Raji (cell line): ENCODE results near the gene ERCC2.

Experiments
- POLR2A ChIP-seq: IDR thresholded peaks from 2 replicates; pipeline ENCODE4 v1.6.1; 2011; ENCODE audit warnings: low read depth, low read length, control low read depth; ENCODE audit not compliant: insufficient read depth

The ERCC2 gene

DNA sequence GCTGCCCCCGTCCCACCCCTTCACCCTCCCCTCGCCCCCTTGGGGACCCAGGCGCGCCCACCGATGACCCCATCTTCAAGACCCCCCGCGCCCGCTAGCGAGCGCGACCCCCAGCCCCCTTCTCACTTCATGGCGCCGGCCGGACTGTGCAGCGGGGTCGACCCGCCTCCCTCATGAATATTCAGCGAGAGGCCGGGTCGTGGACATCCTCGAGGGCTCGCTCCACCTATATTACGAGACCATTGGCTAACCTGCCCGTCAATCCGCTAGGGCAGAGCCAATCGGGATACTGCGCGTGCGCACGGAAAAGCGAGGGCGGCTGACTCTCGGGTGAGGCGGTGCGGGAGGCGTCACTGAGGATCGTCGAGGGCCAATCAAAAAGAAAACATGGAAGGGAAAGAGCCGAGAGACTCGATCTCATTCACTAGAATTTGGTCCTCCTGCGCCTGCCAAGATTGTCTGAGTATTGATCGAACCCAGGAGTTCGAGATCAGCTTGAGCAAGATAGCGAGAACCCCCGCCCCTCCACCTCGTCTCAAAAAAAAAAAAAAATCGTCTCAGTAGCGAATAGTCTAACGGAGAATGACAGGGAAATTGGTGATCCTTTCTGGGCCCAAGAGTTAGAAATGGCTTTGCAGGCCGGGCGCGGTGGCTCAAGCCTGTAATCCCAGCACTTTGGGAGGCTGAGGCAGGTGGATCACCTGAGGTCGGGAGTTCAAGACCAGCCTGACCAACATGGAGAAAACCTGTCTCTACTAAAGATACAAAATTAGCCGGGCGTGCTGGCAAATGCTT lies at the start of gene ERCC2:
Gene ERCC2, minus strand, starts transcription at position 164 of the 795 bp plus-strand sequence. Its CDS starts 33 bp downstream, at position 131.
- peak; percentile 71 for TF ChIP-seq POLR2A

DNA sequence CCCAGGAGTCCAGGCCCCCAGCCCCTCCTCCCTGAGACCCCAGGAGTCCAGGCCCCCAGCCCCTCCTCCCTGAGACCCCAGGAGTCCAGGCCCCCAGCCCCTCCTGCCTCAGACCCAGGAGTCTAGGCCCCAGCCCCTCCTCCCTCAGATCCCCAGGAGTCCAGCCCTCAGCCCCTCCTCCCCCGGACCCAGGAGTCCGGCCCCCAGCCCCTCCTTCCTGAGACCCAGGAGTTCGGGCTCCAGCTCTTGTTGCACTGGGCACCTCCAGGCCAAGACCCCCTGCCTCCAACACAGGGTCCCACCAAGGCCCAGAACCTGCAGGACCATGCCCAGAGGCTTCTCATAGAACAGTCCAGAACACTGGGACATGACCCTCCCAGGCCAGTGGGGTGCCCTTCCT lies 49.5 kb upstream of the ERCC2 start:
- TF ChIP-seq POLR2A = no peak

DNA sequence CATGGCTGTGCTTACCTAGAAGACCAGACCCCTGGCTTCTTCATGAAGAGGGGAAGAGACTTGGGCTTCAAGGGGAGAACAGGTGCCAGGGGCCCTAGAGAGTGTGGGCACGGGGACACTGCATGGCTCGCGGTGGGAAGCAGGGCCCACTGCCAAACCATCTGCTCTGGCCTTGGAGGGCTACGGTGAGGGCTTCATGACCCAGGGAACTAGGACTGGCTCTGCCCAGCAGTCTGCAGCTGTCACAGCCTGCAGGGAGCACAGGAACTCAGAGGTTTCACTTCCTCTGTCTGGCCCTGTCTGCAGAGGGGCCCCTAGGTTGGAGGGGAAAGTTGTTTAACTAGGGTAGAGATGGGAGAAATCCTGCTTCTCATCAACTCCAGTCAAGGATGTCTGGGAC lies 49.0 kb upstream of the ERCC2 start:
- 0 out of 2 replicates have a peak, but pooled peaks have one; percentile 33 for TF ChIP-seq POLR2A

DNA sequence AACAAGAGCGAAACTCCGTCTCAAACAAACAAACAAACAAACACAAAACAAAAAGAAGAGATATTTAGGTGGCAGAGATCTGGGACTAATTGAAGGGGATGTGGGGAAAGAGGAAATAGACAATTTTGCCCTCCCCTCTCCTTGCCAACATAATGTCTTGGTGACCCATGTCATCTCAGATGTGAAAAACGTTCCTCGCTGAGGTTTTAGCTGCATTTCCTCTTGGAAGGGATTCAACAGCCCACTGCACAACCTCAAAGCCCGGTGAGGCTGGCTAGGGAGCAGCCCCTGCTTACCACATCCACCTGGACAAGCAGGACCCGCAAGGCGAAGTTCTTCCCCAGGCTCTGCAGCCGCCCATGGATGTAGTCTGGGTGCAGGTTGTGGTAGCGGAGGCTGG lies 48.4 kb upstream of the ERCC2 start:
- no peak for TF ChIP-seq POLR2A

DNA sequence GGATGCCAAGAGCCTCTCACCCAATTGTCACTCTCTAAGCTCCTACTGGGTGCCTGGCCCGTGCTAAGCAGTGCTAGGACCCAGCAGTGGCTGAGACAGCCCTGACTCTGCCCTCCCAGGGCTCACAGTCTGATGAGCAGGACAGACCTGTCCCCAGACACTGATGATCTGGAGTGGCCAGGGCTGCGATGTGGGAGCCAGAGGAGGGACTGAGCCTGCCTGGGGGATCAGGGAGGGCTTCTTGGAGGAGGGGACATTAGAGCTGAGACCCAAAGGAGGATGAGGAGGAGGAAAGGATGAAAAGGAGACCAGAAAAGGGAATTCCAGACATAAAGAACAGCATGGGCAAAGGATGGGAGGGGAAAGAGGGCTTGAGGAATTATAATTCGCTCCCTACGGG lies 46.8 kb upstream of the ERCC2 start:
- TF ChIP-seq POLR2A = no peak

DNA sequence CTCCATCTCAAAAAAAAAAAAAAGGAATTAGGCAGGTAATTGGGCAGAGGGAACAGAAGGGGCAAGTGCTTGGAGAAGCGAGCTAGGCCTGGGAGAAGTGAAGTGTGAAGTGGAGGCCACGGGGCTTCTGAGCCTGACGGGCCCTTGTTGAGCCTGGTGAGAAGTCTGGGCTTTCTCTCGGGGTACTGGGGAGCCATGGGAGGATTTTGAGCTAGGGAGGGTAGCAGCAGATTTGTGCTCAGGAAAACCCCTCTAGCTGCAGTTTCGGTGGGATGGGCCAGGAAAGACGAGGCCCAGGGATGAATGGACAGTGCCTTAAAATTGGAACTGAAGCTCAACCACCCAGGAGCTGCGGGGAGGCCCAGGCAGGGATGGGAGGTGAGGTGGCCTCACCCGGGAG lies 44.1 kb upstream of the ERCC2 start:
- no peak for TF ChIP-seq POLR2A

DNA sequence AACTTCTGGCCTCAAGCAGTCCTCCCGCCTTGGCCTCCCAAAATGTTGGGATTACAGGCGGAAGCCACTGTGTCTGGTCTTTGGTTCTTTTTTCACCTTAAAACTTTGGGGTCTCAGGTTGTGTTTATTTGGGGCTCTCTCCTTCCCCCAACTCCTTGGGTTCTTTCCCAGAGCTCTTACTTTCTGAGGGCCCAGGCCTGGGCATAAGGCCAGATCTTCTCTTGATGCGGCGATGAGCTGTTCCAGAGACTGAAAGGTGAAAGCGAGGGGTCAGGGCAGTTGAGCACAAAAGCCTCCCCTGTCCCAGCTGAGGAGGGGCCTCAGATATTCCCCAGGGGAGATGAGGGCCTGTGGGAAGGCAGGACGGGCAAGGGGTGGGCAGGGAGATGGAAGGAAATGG lies 43.1 kb upstream of the ERCC2 start:
- no peak for TF ChIP-seq POLR2A

DNA sequence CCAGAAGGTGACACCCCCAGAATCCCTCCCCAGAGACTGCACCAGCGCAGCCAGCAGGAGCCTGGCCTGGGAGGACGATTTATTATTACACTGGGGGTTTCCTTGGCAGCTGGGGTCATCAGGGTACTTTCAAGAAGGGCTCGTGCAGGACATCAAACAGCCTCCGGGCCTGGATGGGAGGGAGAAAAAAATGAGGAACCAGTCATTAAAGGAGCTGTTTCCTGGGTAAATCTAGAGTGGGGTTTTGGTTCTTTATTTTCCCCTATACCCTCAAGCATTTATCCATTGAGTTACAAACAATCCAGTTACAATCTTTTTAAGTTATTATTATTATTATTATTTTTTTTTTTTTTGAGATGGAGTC lies 39.2 kb upstream of the ERCC2 start:
- no peak for TF ChIP-seq POLR2A

DNA sequence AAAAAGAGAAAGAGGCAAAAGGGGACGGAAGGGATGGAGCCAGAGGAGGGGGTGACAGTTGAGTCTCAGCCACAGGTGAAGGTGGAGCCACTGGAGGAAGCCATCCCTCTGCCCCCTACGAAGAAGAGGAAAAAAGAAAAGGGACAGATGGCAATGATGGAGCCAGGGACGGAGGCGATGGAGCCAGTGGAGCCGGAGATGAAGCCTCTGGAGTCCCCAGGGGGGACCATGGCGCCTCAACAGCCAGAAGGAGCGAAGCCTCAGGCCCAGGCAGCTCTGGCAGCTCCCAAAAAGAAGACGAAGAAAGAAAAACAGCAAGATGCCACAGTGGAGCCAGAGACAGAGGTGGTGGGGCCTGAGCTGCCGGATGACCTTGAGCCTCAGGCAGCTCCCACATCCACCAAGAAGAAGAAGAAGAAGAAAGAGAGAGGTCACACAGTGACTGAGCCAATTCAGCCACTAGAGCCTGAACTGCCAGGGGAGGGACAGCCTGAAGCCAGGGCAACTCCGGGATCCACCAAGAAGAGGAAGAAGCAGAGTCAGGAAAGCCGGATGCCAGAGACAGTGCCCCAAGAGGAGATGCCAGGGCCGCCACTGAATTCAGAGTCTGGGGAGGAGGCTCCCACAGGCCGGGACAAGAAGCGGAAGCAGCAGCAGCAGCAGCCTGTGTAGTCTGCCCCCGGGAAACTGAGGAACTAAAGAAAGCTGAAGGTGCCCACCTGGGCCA lies 38.6 kb upstream of the ERCC2 start:
- TF ChIP-seq POLR2A = no peak

DNA sequence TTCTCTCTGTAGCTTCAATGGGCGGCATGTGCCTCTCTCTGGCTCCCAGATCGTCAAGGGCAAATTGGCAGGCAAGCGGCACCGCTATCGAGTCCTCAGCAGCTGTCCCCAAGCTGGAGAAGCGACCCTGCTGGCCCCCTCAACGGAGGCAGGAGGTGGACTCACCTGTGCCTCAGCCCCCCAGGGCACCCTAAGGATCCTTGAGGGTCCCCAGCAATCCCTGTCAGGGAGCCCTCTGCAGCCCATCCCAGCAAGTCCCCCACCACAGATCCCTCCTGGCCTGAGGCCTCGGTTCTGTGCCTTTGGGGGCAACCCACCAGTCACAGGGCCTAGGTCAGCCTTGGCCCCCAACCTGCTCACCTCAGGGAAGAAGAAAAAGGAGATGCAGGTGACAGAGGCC lies 37.7 kb upstream of the ERCC2 start:
- no peak for TF ChIP-seq POLR2A

DNA sequence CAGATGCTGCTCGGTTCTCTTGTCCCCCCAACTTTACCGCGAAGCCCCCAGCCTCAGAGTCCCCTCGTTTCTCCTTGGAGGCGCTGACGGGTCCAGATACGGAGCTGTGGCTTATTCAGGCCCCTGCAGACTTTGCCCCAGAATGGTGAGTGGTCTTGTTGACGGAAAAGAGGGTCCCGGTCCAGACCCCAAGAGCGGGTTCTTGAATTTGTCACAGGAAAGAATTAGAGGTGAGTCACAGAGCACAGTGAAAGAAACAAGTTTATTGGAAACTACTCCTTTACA lies 36.7 kb upstream of the ERCC2 start:
- no peak for TF ChIP-seq POLR2A

DNA sequence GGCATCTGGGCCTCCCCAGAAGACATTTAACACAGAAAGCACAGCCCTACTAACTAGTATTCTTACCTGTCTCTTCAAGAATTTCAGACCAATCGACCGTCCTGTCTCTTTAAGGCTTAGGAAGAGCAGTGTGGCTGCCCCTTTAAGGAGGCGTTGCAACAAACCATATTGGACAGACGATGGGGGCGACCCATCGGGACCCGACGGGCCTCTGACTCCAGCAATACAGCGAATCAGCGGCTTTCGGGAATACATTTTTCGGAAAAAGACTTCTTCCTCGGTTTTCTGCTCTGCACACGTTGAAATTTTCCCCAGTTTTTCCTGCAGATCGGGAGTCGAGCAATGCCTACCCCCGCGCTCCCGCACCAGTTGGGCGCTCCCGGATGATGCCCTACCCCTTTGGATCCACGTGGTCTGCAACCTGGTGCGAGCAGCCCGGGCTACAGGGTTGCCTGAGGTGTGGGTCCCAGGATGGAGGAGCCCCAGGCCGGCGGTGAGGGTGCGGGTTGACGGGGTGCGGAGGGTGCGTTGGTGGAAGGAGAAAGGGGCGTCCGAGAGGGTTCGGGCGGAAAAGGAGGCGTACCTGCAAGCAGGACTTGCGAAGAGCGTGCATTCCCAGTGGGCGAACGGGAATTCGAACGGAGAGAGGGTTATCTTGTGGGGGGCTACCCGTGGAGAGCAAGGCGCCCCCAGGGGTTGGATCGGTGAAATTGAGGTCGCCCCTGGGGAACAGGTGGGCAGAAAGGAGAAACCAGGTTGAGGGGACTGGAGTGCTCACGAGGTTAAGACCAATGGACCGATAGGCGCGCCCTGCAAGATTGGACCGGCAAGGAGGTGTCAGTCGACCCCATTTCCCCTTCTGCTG lies 36.1 kb upstream of the ERCC2 start, which contains the start of gene POLR1G:
Gene POLR1G, plus strand, starts transcription at position 419 of the 865 bp plus-strand sequence. Its CDS starts 53 bp downstream, at position 472.
- TF ChIP-seq POLR2A = peak; percentile 80

DNA sequence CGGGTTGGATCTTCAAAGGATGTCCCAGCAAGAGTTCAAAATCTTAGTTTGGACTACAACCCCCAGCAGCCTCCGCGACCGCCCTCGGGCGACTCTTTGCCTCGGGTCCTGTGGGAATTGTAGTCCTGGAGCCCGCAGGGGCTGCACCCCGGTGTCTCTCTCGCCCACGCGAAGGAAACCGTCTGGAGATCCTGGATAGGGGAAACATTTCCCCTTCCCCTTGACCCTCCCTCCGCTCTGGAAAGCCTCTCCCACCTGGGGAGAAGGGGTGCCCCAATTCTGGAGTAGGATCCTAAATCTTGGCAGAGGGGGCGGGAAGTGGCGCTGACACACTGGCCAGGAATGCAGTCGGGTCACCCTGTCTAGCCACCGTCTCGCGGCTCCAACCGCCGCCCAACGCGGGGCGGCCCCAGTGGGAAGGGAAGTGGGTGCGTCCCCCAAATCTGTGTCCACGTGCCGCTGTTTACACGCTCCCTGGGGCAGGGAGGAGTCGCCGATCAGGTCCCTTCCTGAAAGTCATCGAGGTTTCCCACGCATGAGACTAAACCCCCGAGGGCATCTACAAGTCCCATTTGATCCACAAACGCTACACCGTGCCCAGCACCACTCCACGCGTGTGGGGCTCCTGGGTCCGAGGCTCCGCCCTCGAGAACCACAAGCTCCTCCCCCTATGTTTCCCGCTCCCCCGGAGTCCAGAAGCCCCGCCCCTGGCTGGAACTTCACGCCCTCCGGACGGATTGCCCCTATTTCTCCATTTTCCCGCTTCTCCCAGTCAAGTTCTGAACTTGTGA lies 35.3 kb upstream of the ERCC2 start:
- peak; percentile 92 for TF ChIP-seq POLR2A

DNA sequence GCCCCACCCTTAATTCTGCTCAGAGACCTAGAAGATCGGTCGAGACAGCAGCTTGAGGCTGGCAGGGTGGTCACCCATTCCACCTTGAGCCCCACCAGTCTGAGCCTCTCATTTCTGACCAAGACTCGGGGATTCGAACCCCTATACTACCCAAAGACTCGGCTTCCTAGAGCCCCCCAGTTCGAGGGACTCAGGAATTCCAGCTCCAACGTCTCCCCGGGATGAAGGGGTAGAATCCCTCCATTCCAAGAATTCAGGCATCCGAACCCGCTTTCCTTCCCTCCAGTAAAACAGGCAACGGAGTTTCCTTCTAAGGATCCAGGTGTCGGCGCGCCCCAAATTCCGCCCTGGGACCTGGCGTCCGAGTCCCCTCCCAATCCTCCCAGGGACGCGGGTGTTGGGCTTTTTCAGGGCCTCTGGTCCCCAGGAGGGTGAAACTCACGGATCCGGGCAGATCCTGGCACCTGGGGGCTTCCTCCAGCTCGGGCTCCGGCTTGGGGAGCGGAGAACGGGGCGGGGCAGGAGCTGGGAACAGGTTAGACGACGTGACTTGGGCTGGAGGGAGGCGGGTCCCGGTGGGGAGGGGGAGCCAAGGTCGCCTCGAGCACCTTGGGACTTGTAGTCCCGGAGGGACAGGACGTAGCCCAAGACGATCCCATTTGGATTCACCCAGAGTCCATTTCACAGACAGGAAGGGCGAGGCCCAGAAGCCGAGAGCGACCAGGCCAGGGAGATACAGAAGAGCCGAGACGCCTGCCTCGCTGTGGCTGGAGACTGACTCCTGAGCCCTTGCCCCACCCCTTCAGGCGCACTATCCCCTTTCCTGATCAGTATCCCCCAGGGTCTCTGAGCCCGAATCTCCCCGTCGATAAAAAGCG lies 34.4 kb upstream of the ERCC2 start, which contains the start of gene PPP1R13L:
Gene PPP1R13L, minus strand, starts transcription at position 513 of the 878 bp plus-strand sequence. CDS start 6,751 bp downstream, outside the sequence.
- TF ChIP-seq POLR2A = no peak
